Activated CD4-positive, alpha-beta T cell treated with anti-CD3 and anti-CD28 coated beads, Interleukin-2, Interleukin-4, amounts not matched to agents 100 ng/mL and 50 ng/mL, durations not matched to agents 16 hours and 8 hours (primary cell): ENCODE data around the gene MTMR6.
A peak's percentile ranks its signal among the peaks of the same experiment; 100 is the strongest.

Experiments
- DNase-seq: peaks from one replicate; pipeline ENCODE4 v3.0.0-alpha.2; 2020; ENCODE audit warnings: low spot score

Gene MTMR6

DNA sequence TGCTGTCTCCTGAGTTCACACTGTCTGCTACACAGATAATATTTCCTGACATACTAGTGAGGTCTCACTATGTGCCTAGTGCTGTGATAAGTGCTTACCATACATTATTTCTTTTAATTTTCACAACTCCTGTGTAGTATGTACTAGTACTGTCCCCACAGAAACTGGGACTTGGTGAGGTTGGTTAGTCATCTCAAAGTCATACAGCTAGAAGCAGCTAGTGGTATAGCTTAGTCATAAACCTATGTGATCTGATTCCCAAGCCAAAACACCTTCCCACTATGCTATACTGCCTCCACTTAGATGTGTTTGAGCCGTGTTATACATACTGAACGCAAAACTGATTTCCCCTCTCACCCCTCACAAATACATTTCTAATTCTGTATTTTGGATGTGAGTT is 10.5 kb downstream of the MTMR6 start:
- DNase-seq: peak; percentile 73

DNA sequence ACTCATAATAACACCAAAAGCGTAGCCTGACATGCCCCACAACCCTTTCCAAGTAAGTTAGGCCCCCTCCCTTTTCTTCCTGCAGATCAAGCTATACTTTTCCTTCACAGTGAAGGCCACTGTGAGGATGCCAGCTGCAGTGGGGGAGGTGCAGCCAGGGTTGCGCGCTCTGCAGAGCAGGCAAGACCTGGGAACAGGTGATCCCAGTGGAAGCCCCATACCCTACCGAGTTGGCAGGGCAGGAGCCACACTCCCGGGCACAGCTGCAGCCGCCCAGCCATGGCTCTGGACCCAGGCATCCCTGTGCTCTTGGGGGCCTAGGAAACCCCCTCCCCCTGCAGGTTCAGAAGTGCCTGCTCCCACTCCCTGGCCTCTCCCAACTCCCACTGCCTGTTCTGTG is 18.7 kb downstream of the MTMR6 start:
- DNase-seq: no peak

DNA sequence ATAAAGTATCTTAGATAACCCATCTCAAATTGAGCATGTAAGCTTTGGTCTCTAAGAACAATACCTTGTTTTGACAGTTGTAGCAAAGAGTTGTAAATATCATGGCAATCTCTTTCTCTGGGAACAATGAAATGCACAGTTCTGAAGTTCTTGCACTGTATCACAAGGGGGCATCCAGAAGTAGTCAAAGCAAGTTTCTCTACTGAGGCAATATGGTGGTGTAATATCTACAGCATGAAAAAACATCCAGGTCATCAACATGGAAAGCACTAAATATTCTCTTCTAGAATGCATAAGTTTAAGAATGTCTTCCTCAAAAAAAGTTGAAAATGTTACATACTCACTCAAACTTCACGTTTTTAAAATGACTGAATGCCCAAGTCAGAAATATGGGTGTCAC is 19.6 kb downstream of the MTMR6 start:
- DNase-seq: no peak

DNA sequence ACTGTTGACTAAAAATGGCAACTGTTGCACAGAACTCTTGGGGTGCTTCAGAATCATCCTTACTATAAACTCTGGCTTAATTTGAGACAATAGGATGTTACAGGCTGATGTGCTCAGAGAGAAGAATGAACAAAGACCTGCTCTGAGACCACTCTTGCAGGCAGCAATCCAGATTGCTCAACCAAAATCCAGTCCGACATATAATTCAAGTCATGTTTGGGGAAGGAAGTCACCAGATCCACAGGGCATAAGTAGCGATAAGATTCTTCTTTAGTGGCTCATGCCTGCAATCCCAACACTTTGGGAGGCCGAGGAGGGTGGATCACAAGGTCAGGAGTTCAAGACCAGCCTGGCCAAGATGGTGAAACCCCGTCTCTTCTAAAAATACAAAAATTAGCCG is 20.6 kb downstream of the MTMR6 start:
- no peak for DNase-seq

DNA sequence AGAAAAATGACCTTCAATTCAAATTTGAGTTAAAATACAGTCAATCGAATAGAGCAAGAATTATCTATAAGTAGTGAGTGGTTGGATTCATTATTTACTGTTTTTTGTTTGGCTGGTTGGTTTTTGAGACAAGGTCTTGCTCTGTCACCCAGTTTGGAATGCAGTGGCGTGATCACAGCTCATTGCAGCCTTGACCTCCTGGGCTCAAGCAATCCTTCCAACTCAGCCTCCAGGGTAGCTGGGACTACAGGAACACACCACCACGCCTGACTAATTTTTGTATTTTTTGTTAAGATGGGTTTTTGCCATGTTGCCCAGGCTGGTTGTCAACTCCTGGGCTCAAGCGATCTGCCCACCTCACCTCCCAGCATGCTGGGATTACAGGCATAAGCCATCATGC is 25.0 kb downstream of the MTMR6 start:
- DNase-seq: no peak

DNA sequence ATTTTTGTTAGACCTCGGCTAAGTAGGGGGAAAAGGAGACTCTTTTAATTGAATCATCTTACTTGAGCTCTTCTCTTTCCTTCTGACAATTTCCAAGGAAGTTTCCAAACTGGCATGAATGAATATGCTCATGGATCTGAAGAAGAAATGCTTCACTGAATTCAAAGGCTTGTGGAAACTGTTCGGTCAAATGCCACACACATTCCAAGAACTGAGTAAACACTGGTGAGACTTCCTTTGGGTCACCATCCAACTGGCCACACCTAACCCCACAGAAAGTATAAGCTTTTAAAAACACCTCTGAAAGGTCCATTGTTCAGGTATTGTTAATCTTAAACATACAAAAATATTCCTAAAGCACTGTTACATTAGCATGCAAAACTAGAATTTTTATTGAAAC is 33.6 kb downstream of the MTMR6 start:
- DNase-seq: no peak

DNA sequence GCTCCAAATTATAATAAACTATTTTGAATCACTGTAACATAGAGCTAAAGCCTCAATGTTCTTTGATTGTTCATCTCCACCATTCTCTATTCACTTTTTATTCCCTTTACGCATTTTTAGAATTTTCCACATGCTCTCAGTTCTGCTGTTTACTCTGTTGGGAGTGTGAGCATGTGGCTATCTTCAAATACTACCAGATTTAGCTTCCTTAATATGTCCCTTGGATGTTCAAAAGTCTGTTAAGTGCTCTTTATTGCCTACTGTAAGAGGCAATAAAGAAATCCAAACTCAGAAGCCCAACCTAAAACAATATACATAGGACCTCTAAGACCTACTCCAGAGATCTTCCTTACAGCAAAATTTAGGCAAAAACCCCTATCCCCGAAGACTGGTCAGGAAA is 34.5 kb downstream of the MTMR6 start:
- DNase-seq: no peak

DNA sequence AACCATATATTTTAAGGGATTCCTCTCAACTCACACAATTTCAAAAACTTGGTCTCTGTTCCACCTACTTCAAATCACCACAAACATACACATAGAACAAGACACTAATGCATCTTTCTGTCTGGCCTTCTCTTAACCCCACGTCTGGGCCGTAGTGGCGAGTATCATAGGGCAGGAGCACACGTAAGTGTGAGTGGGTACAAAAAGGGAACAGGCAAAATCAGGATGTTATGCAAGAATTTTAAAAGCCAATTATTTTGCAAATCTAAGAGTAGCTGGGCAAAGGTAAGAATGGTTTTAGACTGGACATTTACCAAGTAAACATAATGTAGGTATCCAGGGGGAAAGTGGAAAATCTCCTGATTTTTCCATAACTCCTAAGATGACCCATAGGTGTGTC is 35.1 kb downstream of the MTMR6 start:
- no peak for DNase-seq

DNA sequence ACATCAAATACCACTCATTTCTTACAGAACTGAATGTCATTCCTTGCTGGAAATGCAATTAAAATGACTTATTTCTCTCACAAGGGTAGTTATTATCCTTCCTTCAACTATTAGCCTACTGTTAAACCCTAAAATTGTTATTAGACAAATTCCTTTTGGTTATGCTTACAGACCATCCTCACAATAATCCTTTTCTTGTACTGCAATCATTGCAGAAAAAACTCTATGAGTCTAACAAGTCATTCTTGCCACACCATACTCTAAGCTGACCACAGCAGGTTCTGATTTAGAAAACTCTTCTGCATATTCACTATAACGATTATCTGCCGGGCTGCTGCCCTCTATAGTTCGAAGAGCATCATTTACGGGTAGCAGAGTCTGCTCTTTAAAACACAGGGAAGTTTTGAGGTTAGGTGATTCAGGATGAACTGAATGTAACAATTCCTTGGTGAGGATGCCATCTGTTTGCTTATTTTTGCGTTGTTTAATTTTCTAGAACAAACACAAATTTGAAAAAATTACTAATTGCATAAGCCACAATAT is 38.2 kb downstream of the MTMR6 start:
- DNase-seq: no peak

DNA sequence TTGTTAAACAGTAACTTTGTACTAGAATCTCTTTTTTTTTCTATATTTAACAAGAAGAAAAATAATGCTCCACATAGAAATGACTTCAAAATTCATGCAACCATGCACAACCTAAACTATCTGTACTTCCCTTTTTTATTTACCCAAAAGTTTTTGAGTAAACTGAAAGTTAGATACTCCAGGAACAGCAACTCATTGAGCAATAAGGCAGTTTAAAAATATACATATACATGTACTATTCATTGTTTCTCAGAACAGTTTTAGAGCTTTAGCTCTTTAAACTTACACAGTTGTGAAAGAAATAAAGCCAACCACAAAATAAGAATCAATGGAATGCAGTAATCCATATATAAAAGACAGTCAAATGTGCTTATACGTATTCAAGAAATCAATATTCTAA is 39.2 kb downstream of the MTMR6 start:
- no peak for DNase-seq

DNA sequence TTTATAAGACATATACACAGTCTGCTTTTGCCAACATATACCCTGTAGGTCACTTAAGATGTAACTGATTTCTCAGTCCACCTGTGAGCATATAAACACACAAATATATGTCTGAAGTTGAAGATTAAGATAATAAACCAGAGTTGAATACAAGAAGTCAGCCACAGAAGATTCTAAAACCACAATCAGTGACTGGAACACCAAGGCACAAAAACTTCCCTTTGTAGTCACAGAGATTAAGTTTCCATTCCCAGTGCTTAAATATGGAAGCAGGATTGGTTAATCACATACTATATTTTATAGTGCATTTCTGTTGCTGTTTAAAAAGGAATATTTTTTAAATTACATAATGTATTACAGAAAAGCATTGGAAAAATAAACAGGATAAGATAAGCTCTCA is 39.9 kb downstream of the MTMR6 start:
- DNase-seq: no peak

DNA sequence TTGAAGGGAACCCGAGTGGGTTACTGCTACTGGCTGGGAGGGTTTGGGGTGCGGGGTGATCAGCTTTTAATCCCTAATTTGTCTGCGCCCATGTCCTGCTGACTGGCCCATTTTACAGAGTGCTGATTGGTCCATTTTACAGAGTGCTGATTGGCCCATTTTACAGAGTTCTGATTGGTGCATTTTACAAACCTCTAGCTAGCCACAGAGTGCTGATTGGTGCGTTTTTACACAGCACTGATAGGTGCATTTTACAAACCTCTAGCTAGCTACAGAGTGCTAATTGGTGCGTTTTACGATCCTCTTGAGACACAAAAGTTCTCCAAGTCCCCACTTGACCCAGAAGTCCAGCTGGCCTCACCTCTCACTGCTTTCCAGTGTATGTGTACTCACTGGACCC is 43.2 kb downstream of the MTMR6 start:
- no peak for DNase-seq

DNA sequence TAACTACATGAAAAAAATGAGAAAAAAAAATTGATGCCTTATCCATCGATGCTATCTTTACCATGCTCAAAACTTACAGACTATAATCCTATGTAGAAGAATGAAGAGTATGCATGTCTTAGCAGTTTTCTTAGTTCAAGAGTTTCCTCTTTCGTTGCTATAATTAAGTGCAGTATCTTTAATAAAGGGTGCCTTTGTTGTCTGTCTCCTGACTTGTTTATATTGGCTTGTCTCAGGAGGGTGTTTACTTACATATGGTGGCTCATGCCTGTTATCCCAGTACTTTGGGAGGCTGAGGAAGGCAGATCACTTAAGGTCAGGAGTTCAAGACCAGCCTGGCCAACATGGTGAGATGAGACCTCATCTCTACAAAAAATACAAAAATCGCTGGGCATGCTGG is 44.3 kb downstream of the MTMR6 start:
- DNase-seq: no peak

DNA sequence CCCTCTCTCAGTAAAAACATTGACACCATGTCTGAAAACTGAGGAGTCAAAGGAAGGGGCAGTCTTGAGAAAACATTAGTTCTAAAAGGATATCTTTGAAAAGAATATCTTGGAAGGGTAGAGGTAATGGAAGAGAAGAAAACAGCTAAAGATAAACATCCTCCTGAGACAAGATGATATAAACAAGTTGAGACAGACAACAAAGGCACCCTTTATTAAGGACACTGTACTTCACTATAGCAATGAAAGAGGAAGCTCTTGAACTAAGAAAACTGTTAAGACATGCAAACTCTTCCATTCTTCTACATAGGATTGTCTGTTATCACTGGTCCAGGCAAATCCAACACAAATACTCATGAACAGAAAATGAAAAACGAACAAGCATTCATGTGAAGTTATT is 46.3 kb downstream of the MTMR6 start:
- no peak for DNase-seq

DNA sequence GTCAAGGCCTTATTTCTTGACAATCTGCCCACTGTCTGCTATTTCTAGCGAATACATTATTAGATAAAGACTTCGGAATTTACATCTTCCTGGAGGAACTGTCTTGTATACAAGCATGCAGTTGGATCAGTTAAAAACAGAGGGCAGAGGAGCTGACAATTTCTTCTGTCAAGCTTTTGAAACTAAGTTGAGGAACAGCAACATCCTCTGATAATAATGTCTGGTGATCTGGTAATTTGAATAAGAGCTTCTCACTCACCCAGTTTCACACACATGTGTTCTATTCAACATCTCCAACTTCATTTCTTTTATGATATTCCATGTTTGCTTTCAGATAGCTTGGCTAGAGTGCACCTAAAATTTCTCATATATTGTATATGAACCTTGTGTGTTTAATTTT is 50.2 kb downstream of the MTMR6 start:
- DNase-seq: no peak

DNA sequence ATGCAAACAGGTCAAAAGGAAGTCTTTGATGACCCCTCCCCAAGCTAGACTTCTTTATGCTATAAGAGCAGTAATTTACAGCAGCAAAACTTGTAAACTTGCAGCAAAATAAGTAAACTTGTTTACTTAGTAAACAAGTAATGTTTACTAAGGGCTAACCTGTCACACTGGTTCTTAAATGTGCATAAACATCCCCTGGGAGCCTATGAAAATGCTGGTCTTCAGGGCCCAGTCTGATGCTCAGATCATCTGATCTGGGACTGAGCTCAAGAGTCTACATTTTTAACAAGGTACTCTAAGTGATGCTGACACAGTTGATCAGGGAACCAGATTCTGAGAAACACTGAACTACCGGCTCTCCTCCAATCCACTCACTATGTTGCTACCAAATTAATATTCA is 53.4 kb downstream of the MTMR6 start:
- DNase-seq: no peak

DNA sequence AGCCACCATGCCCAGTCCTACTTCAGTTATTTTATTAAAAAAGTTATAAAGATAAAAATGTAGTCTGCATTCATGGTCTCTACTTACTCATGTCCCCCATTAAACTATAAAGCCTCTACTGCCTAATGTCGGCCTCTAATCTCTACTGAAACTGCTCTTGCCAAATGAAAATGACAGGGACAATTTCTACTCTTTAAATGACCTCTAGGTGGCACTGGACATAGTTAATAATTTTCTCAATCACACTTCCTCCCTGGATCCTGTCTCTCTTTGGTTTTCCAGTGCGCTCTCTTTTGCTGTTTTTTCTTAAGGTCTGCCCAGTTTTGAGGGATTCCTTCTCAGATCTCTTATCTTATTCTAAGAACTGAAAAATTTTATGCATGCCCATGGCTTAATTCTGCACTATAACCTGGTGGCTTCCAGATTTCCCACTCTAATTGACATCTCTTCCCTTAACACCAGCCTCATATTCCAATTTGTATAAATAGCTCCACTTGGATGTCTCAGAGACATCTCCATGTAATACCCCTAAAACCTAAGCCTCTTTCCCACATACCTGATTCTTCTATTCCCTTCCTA is 54.3 kb downstream of the MTMR6 start:
- peak; percentile 35 for DNase-seq

DNA sequence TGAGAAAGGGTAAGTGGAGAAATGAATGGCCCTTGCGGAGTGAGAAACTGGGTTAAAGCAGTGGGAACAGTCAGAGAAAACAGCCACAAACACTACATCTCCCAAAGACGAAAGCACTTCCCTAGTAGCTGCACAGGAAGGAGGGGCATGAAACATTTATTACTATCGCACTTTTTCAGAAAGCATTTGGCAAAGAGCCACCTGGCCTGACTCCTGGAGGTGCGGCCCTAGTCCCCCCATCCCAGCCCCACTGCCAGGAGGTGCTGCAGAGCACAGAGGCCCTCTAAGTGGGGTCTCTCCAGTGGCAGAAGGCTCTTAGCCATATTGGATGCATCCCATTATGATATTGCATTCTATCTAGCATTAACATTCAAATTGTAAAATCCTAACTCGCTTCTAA is 55.8 kb downstream of the MTMR6 start:
- DNase-seq: no peak

DNA sequence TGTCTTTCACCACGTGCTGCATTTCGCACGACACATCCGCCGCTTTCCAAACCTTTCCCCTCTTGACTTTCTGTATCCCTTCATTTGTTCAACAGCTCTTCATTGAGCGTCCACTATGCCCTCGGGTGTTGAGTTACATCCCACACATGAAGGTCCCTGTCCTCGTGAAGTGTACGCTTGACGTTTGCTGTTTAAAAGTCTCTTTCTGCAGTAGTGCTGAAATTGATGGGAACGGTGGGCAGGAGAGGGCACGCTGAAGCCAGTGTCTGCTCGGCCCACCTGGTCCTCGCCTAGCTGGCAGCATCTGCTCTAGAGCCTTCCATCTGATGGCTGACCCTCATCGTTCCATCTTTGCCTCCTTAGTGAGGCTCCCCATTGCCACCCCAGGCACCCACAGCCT is 59.6 kb downstream of the MTMR6 start:
- no peak for DNase-seq

DNA sequence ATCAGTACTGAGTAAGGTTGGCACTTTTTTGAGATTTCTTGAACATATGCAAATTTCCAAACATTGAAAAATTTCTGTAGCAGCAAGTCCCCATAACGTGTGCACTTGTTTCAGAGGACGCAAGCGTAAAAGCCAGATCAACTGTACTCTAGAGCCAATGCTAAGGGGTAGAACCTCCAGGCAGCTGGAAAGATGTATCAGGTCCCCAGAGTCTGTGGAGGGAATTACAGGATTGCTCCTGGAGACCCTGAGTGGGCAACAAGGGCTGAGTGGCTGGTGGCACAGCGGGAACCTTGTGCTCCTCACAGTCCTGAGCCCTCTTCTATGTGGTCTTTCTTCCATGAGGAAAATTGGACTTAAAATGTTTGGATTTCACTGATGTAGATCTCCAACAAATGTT is 61.3 kb downstream of the MTMR6 start:
- DNase-seq: no peak

DNA sequence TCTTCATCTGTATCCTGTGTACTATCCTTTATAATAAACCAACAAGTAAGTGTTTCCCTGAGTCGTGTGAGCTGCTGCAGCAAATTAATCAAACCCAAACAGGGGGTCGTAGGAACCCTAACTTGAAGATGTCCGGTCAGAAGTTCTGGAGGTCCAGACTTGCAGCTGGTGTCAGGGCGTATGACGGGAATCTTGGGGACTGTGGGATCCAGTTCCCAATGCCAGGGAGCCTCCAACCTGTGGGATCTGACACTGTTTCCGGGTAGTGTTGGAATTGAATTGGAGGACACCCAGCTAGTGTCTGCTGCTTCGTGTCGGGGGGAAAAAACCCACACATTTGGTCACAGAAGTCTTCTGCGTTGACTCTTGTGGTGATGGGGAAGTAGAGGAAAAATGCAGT is 63.1 kb downstream of the MTMR6 start:
- DNase-seq: no peak

DNA sequence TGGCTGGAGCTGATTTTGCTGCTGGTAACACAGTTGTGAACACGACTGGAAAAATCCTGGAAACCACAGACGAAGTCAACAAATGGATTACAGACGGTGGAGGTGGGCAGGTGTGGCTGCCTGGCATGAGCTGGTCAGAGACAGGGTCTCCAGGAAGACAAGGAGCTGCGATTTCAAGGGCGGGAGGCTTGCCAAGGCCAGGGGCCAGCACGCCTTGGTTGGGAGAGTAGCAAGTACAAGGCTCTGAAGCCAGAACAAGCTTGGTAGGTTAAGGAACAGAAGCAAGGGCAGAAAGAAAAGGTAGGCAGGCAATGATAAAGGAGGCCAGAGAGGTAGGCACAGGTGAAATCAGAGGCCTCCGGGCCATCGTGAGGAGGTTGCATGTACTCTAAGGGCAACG is 64.5 kb downstream of the MTMR6 start:
- DNase-seq: no peak

DNA sequence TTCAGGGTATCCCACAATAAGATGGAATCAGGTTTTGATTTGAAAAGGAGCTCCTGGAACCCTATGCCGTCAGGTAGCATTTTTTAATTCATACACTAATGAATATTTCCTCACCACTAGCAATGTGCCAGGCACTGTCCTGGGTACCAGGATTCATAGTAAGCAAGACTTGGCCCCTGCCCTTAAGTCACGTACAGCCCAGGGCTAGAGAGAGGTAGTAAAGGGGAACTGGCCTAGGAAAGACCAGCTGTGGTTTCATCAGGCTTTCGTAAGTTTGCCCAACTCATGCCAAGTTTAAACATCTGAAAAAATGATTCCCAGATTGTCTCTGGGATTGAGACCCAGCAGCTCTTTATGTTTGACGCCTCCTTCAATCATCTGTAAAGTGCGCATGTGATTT is 69.3 kb downstream of the MTMR6 start:
- DNase-seq: no peak

DNA sequence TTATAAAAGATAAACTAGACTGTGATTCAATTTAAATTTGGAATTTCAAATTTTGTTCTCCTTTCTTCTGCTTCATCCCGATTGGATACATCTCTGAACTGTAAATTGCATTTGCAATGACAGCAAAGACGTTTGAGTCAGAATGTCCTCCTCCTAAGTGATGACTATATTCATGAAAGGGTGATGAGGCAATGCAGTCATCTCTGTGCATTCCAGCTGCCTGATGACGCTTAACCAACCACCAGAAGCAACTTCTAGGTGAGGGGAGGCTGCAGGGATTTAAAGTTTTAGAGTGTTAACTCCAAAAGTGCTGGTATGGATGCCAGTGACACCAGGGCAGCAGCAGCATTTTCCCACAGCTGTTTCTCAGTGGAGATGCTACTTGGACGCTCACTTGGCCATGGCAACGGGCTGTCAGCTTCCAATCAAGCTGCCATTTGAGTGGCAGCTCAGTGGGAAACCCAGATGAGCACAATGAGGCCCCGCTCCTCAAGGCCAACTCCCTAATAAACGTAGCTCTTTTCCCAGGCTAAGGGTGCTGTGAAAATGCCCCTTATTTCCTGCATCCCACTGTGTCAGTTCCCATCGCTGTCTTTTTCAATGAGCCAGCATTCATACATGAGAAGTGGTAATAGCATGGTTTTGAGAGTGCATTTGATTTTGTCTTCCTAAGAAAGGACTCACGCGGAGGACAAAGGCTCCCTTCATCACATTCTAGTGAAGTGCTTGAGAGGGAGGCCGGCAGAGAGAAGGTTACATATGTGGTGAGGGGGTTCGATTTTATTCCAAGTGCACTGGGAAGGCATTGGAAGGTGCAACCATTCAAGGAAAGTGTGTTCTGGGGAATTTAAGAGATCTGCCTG is 70.0 kb downstream of the MTMR6 start:
- no peak for DNase-seq
